Measurements from ENCODE around the gene DHCR24.

DHCR24 gene

DNA sequence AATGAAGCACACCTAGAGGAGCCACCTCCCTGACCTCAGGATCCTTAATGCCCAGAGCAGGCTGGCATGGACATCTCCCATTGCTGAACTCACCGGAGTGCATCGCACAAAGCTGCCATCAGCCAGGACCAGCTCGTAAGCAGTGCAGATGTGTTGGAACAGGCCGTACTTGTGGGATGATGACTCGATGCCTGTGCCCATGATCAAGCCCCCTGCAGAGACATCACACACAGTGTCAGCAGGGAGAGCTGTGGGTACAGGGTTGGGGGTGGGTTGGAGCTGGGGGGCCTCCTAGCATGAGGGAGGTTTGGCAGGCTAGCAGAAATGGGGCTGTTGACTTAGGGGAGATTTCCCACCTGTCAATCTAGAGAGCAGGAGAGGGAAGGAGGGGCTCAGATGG, 12.0 kb downstream of the DHCR24 start:
- no peaks in the 10 kb centered on the region for H3K4me1 Mint-ChIP-seq
- no peaks in the 10 kb centered on the region for H3K9me3 Mint-ChIP-seq
- no peak for DNase-seq (ENCODE audit: low spot score in 2 of 2)
- no peak for ATAC-seq
- H3K36me3 Mint-ChIP-seq = peaks cover 68% of the 10 kb centered on the region
- H3K4me3 Mint-ChIP-seq = no peak overlapping the region
- no peak overlapping the region for H3K27ac Mint-ChIP-seq

DNA sequence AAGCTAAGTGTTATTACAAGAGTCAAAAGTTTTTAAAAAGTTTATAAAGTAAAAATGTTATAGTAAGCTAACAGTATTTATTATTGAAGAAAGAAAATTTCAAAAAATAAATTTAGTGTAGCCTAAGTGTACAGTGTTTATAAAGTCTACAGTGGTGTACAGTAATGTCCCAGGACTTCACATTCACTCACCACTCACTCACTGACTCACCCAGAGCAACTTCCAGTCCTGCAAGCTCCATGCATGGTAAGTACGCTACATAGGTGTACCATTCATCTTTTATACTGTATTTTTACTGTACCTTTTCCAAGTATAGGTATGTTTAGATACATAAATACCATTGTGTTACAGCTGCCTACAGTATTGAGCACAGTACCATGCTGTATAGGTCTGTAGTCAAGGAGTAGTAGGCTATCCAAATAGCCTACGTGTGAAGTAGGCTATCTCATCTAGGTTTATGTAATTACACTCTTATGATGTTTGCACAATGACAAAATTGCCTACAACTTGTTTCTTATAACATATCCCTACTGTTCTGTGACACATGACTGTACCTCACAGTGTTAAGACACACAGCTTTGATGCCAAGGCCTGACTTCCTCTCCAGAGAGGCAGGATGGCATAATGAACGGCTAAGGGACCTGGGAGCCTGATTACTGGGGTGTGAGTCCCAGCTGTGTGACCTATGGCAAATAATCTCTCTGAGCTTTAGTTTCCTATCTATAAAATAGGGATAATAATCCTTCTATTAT, 12.7 kb downstream of the DHCR24 start:
- H3K4me3 Mint-ChIP-seq = no peak overlapping the region
- ATAC-seq (no peak), DNase-seq (ENCODE audit: low spot score in 2 of 2) (no peak)
- H3K9me3 Mint-ChIP-seq = no peaks in the 10 kb centered on the region
- peaks cover 68% of the 10 kb centered on the region for H3K36me3 Mint-ChIP-seq
- no peaks in the 10 kb centered on the region for H3K4me1 Mint-ChIP-seq
- no peak overlapping the region for H3K27ac Mint-ChIP-seq

DNA sequence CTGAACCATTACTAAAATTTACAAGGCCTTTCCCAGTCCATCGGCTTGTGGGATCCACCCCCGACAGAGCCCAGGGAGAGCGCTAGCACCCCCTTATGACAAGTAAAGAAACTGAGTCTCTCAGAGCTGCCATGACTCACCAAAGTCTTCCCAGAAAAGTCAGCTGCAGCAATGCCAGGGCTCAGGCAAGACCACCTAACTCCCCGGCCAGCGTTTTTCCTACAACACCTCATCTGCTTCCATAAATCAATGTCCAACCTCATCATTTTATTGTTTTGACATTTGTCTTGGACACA, 15.0 kb downstream of the DHCR24 start:
- DNase-seq (ENCODE audit: low spot score in 2 of 2) (no peak), ATAC-seq (no peak)
- H3K4me1 Mint-ChIP-seq = no peaks in the 10 kb centered on the region
- H3K4me3 Mint-ChIP-seq = no peak overlapping the region
- no peaks in the 10 kb centered on the region for H3K9me3 Mint-ChIP-seq
- H3K27ac Mint-ChIP-seq = no peak overlapping the region
- H3K36me3 Mint-ChIP-seq = peaks cover 57% of the 10 kb centered on the region

- no peaks in the 10 kb centered on the region for H3K4me1 Mint-ChIP-seq
- DNase-seq (ENCODE audit: low spot score in 2 of 2) (no peak), ATAC-seq (no peak)
- H3K27ac Mint-ChIP-seq = no peak overlapping the region
- H3K36me3 Mint-ChIP-seq = peaks cover 54% of the 10 kb centered on the region
- no peak overlapping the region for H3K4me3 Mint-ChIP-seq
- H3K9me3 Mint-ChIP-seq = no peaks in the 10 kb centered on the region
Measured at GRCh38 chr1:54871275-54872035, 15.5 kb downstream of the DHCR24 start.

DNA sequence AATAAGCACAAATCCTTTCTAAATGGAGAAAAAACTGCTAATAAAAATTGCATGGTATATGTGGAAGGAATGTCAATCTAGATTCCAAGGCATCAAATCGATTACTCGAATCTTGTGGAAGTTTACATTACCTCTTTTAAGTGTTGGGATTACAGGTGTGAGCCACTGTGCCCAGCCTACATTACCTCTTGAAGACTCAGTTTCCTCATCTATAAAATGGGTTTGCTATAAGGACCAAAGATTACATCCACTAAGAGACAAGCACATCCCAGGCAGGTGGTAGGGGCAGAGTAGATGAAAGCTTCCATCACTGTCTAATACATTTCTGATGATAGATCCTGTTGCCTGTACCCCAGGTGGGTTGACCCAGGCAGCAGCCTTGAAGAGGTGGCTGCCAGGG, 16.1 kb downstream of the DHCR24 start:
- ATAC-seq = no peak
- Mint-ChIP-seq H3K4me3 (no peak overlapping the region), H3K27ac (no peak overlapping the region)

DNA sequence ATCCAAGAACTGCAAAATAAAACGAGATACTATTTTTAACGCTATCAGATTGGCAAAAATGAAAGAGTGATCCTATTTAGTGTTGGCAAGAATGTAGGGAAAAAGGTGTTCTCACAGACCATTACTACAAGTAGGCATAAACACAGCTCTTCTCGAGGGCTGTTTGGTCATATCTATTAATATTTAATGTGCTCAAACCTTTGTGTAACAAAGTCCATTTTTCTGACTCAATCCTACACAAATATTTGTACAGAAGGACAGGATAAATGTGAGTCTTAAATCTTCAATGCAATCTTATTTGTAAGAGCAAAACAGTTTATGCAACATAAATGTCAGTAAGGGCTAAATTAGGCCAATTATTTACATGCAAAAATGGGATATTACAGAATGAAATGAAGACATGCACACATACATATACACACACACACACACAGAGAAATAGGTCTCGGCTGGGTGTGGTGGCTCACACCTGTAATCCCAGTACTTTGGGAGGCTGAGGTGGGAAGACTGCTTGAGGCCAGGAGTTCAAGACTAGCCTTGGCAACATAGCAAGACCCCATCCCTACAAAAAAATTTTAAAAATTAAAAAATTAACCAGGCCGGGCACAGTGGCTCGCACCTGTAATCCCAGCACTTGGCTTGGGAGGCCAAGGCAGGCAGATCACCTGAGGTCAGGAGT, 17.7 kb downstream of the DHCR24 start:
- Mint-ChIP-seq H3K4me1 (no peaks in the 10 kb centered on the region), H3K4me3 (no peak overlapping the region), H3K27ac (no peak overlapping the region), H3K9me3 (no peaks in the 10 kb centered on the region), H3K36me3 (peaks cover 37% of the 10 kb centered on the region)
- ATAC-seq (no peak), DNase-seq (ENCODE audit: low spot score in 2 of 2) (no peak)

More for the DNA sequence above, 16.1 kb downstream of the DHCR24 start:
- Mint-ChIP-seq H3K36me3 (peaks cover 48% of the 10 kb centered on the region), H3K9me3 (no peaks in the 10 kb centered on the region), H3K4me1 (no peaks in the 10 kb centered on the region)
- no peak for DNase-seq (ENCODE audit: low spot score in 2 of 2)

DNA sequence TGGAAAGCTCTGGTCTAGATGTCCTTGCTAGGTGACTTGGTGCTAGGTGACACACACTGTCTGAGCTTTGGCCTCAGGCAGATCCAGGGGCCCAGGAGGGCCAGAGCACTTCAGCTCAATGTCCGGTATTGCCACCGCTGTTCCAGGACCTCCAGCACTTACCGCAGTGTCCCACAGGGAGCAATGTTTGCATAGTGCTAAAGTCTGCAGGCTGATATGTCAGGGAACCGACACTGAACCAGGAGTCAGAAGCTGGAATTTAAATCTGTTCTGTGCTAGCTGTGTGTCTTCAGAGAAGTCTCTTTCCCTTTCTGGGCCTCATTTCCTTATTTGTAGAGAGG, 19.3 kb downstream of the DHCR24 start:
- H3K27ac Mint-ChIP-seq = no peak overlapping the region
- no peaks in the 10 kb centered on the region for H3K9me3 Mint-ChIP-seq
- ATAC-seq (no peak), DNase-seq (ENCODE audit: low spot score in 2 of 2) (no peak)
- no peak overlapping the region for H3K4me3 Mint-ChIP-seq
- no peaks in the 10 kb centered on the region for H3K4me1 Mint-ChIP-seq
- H3K36me3 Mint-ChIP-seq = peaks cover 44% of the 10 kb centered on the region

GRCh38 chr1:54866801-54867716, 19.9 kb downstream of the DHCR24 start:
- Mint-ChIP-seq H3K4me3 (no peak overlapping the region), H3K36me3 (peaks cover 40% of the 10 kb centered on the region), H3K27ac (no peak overlapping the region), H3K9me3 (no peaks in the 10 kb centered on the region), H3K4me1 (peaks cover 3% of the 10 kb centered on the region)
- no peak for DNase-seq (ENCODE audit: low spot score in 2 of 2)
- ATAC-seq = no peak

- H3K4me3 Mint-ChIP-seq = no peak overlapping the region
Measured at GRCh38 chr1:54865238-54866073, 21.5 kb downstream of the DHCR24 start.

GRCh38 chr1:54864460-54865208, 22.4 kb downstream of the DHCR24 start:
- DNase-seq (ENCODE audit: low spot score in 2 of 2) (no peak), ATAC-seq (no peak)
- peaks cover 48% of the 10 kb centered on the region for H3K36me3 Mint-ChIP-seq
- no peaks in the 10 kb centered on the region for H3K9me3 Mint-ChIP-seq
- H3K4me3 Mint-ChIP-seq = no peak overlapping the region
- no peak overlapping the region for H3K27ac Mint-ChIP-seq
- peaks cover 13% of the 10 kb centered on the region for H3K4me1 Mint-ChIP-seq

More at GRCh38 chr1:54865238-54866073, 21.5 kb downstream of the DHCR24 start:
- Mint-ChIP-seq H3K27ac (no peak overlapping the region), H3K4me1 (peaks cover 13% of the 10 kb centered on the region), H3K36me3 (peaks cover 49% of the 10 kb centered on the region), H3K9me3 (no peaks in the 10 kb centered on the region)
- no peak for DNase-seq (ENCODE audit: low spot score in 2 of 2)
- ATAC-seq = peak; percentile 24

DNA sequence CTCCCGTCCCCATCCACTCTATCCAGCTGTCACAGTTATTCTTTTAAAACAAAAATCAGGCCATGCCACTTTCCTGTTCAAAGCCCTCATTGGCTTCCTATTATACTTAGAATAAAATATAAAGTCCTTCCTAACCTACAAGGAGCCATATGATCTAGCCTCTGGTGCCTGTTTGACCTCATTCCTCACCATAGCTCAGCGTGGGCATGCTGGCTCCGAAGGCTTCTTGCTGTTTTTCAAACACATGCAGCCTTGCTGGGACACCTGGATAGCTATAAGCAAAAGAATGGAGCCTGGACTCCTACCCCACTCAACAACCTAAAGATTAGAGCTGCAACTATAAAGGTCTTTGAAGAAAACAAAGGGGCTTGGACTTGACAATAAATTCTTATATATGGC, 23.7 kb downstream of the DHCR24 start:
- Mint-ChIP-seq H3K9me3 (no peaks in the 10 kb centered on the region), H3K4me3 (no peak overlapping the region), H3K36me3 (peaks cover 48% of the 10 kb centered on the region), H3K27ac (no peak overlapping the region), H3K4me1 (peaks cover 13% of the 10 kb centered on the region)
- DNase-seq (ENCODE audit: low spot score in 2 of 2) (no peak), ATAC-seq (no peak)

GRCh38 chr1:54861070-54861761, 25.8 kb downstream of the DHCR24 start:
- DNase-seq (ENCODE audit: low spot score in 2 of 2) (no peak), ATAC-seq (no peak)
- Mint-ChIP-seq H3K4me3 (no peak overlapping the region), H3K36me3 (peaks cover 45% of the 10 kb centered on the region), H3K27ac (peak overlapping the region; percentile 22), H3K9me3 (no peaks in the 10 kb centered on the region), H3K4me1 (peaks cover 13% of the 10 kb centered on the region)

GRCh38 chr1:54859700-54860391, 27.1 kb downstream of the DHCR24 start:
- Mint-ChIP-seq H3K4me1 (peaks cover 13% of the 10 kb centered on the region), H3K27ac (no peak overlapping the region), H3K36me3 (peaks cover 49% of the 10 kb centered on the region), H3K4me3 (no peak overlapping the region), H3K9me3 (no peaks in the 10 kb centered on the region)
- ATAC-seq = no peak
- DNase-seq (ENCODE audit: low spot score in 2 of 2) = no peak

Measured in stimulated activated effector memory CD8-positive, alpha-beta T cell treated with anti-CD3 and anti-CD28 coated beads, Interleukin-12 subunit alpha, Interleukin-12 subunit beta, amount 100 ng/mL, for 72 hours (primary cell).